C4-2B (cell line): ENCODE results near the gene SRA1.

ENCODE experiments used
- CTCF ChIP-seq: fragments of 450-650 bp; conservative IDR thresholded peaks from 2 replicates; pipeline ENCODE4 v1.5.1; 2017; ENCODE audit warnings: mild to moderate bottlenecking
- ZFX ChIP-seq: fragments of 450-650 bp; IDR thresholded peaks from 2 replicates; pipeline ENCODE4 v1.6.1; 2017

DNA sequence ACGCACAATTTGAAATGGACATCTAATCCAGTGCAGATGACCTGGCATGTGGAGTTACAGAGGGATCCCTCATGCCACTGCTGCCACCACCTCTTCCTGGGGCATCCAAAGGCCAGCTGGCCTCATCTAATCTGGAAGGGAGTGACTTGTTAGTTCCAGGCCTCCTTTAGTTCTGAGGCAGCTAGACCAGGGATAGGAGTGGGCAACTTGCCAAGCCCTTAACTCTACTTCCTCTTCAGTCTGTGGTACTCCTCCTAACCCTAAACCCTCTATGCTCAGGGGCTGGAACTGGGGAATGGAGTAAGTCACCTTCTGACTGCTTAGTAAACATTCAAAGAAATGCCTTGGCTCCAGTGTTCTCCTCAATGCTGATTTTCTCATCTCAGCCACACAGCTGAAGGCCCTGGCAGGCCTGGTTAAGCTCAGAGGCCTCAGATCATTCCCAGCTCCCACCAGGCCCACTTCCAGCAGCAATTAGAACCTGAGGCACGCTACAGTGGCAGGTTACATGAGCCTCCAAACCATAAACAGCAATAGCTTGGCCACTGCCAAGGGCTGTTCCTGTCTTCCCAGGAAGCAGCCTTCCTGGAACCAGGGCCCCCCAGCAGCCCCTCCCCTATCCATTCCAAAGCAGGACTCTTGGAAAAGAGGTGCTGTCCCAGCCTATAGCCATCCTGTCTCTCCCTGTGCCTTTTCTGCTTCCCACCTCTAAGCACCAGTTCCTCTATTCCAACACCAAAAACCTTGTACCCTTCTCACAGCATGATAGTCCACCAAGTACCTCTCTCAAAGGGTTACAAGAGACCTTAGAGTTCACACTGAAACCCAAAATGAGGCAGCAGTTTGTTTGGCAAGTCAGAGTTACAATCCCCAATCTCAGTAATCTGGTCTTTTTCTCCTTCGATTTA lies 7.8 kb downstream of the SRA1 start:
- no peak for TF ChIP-seq CTCF
- no peak for TF ChIP-seq ZFX
